ENCODE data around the gene RIMS3. TPM values are rescaled to one million over a fixed set of nuclear protein-coding genes. Genes with fewer than 3 reads are reported as not detected.

Gene RIMS3
- total RNA-seq, 1 donor = 0.86 TPM

GRCh38 chr1:40657046-40657445, 8.4 kb downstream of the RIMS3 start:
- DNase-seq (ENCODE audit: low read depth) = no peak
- TF ChIP-seq, protein P1, sequence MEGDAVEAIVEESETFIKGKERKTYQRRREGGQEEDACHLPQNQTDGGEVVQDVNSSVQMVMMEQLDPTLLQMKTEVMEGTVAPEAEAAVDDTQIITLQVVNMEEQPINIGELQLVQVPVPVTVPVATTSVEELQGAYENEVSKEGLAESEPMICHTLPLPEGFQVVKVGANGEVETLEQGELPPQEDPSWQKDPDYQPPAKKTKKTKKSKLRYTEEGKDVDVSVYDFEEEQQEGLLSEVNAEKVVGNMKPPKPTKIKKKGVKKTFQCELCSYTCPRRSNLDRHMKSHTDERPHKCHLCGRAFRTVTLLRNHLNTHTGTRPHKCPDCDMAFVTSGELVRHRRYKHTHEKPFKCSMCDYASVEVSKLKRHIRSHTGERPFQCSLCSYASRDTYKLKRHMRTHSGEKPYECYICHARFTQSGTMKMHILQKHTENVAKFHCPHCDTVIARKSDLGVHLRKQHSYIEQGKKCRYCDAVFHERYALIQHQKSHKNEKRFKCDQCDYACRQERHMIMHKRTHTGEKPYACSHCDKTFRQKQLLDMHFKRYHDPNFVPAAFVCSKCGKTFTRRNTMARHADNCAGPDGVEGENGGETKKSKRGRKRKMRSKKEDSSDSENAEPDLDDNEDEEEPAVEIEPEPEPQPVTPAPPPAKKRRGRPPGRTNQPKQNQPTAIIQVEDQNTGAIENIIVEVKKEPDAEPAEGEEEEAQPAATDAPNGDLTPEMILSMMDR (IDR thresholded peaks at IDR 0.05; ENCODE audit: insufficient read depth, low read depth, low read length) = no peak

GRCh38 chr1:40653851-40654537, 11.5 kb downstream of the RIMS3 start:
- no peak for DNase-seq (ENCODE audit: low read depth)
- TF ChIP-seq, protein P1 (IDR thresholded peaks at IDR 0.05; ENCODE audit: insufficient read depth, low read depth, low read length) = no peak
- H3K4me3 ChIP-seq (ENCODE audit: low read depth, low read length) = no peak overlapping the region

More at GRCh38 chr1:40657046-40657445, 8.4 kb downstream of the RIMS3 start:
- H3K4me3 ChIP-seq (ENCODE audit: low read depth, low read length) = no peak overlapping the region

DNA sequence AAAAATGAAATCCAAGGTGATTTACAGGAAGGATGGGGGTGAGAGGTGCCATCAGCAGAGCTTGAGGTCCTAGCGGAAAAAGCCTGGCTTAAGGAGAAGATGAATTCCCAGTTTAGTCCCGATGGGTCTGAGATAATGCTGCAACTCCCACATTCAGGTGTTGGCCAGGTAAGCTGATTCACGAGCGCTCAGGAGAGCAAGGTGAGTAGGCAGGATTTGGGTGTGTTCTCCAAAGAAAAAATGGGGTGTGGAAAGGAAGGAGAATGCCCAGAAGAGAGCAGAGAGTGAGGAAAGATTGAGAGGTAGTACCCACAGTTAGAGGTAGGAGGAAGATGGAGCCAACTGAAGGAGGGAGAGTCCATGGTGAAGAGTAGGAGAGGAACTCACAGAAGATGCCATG, 12.5 kb downstream of the RIMS3 start:
- H3K4me3 ChIP-seq (ENCODE audit: low read depth, low read length) = no peak overlapping the region
- TF ChIP-seq, protein P1 (IDR thresholded peaks at IDR 0.05; ENCODE audit: insufficient read depth, low read depth, low read length) = no peak
- no peak for DNase-seq (ENCODE audit: low read depth)

DNA sequence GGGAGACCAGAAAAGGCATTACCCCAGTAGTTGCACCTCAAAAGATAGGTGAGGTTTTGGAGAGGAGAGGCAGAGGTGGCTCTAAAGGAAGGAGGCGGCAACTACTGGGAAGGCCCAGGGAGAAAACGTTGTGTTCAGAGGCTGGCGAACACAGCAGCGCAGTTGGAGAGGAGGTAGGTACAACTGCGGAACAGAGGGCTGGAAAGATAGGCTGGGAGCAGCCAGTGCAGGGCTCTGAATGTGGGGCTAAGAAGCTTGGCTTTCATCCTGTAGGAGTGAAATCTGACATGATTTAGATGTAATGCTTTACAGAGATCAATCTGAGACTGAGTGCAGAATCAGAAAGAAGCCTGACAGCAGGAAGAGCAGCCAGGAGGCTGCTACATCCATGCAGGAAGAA, 13.0 kb downstream of the RIMS3 start:
- TF ChIP-seq, protein P1 (IDR thresholded peaks at IDR 0.05; ENCODE audit: insufficient read depth, low read depth, low read length) = no peak
- DNase-seq (ENCODE audit: low read depth) = no peak
- H3K4me3 ChIP-seq (ENCODE audit: low read depth, low read length) = no peak overlapping the region

- no peak for DNase-seq (ENCODE audit: low read depth)
- no peak overlapping the region for H3K4me3 ChIP-seq (ENCODE audit: low read depth, low read length)
- TF ChIP-seq, protein P1 (IDR thresholded peaks at IDR 0.05; ENCODE audit: insufficient read depth, low read depth, low read length) = no peak
Measured at GRCh38 chr1:40651138-40651857, 14.2 kb downstream of the RIMS3 start.

DNA sequence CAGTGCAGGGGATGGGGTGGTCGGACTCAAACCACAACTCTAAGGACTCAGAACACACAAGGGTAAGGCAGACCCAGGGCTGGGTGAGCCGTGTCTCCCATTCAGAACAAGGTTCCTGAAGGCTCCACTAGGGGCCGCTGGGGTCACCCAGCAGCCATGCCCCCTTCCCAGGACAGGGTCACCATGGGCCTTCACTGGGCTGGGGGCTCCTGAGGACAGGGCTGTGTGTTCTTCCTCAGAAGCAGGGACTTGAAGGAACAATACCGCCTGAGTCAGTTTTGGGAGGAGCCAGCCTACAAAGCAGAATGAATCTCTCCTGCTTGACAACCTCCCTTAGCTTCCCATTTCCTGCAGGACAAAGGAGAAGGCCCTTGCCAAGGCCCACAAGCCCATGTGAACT, 15.4 kb downstream of the RIMS3 start:
- TF ChIP-seq, protein P1 (IDR thresholded peaks at IDR 0.05; ENCODE audit: insufficient read depth, low read depth, low read length) = peak; percentile 41
- H3K4me3 ChIP-seq (ENCODE audit: low read depth, low read length) = no peak overlapping the region
- DNase-seq (ENCODE audit: low read depth) = no peak
